ENCODE measurements around the gene BAIAP2L1.

Gene BAIAP2L1

DNA sequence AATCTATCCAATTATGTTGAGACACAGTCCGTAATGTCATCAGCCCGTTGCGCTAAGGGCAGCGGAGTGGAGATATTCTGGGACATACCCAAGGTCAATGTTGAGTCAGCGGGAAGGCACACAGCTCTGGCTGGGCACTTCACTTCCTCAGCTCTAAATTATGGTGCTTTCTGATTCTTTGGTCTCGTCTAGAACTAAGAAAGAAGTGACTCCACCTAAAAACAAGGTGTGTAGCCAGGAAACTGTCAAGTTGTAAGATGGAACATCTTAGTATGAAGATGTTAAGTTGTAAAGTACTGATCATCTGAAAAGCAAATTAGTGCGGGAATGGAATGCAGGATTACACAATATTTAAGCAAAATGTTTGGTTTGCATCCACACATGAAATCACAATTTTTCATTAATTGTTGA is 43.1 kb downstream of the BAIAP2L1 start:
- DNase-seq: no peak

DNA sequence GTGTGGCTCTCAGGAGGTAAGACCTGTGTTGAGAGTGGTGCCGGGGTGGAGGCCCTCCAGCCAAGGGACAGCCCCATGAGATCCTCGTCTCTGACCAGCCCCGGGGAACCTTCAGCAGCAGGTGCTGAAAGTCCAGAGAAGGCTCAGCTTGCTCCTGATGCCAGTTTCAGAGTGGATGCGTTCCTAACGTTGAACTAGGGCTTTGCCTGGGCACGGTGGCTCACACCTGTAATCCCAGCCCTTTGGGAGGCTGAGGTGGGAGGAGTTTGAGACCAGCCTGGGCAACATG is 45.7 kb downstream of the BAIAP2L1 start:
- no peak for DNase-seq

GRCh38 chr7:98354511-98355249 is 46.2 kb downstream of the BAIAP2L1 start:
- DNase-seq: no peak

GRCh38 chr7:98354052-98354451 is 46.8 kb downstream of the BAIAP2L1 start:
- DNase-seq: no peak

DNA sequence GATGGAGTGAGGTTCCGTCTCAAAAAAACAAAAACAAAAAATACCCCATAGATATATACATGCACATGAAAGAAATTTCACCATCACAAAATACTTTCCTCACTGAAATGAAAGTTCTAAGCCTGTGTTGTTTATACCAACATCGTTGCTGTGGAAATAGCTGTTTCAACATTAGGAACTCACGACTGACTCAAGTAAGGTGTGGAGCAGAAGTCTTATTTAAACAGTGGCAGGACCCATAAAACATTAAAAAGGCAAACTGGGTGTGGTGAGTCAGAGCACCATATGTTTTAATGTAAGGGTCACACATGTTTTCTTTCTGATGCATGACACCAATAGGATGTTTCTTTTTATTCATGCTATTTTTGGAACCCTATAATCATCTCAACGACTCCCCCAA is 48.3 kb downstream of the BAIAP2L1 start:
- DNase-seq: no peak

- no peak for DNase-seq
Measured at GRCh38 chr7:98351136-98351535, 49.8 kb downstream of the BAIAP2L1 start.

DNA sequence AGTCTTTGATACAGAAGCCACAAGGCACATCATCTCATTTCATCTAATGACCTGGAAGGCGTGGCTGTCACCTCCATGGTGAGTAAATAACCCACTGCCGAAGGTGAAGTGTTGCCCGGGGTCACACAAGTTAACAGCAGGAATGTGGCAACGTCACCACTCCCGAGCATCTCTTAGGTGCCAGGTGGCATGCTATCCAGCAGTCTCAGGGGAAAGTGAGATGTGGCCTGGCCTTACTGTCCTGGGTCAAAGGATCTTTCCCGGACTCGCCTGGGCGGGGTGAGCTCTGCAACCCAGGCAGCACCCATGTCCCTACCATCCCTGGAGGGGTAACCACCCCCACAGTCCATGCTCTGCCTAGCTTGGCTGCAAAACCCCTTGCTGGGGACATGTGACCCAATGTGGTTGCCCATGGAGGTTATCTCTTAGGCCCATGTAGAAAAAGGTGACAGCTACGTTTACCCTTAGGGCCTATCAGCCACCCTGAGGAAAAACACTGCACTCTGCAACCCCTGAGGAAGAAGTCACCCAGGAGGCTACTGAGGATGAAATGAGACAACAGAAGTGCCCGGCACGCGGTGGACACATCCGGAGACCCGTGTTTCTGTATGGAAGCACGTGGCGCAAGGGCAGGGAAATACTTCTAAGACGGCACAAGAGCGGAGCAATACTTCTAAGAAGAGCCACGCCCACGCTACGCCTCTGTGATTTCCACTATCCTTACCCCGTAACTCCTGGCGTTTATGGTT is 52.0 kb downstream of the BAIAP2L1 start:
- peak; percentile 32 for DNase-seq

DNA sequence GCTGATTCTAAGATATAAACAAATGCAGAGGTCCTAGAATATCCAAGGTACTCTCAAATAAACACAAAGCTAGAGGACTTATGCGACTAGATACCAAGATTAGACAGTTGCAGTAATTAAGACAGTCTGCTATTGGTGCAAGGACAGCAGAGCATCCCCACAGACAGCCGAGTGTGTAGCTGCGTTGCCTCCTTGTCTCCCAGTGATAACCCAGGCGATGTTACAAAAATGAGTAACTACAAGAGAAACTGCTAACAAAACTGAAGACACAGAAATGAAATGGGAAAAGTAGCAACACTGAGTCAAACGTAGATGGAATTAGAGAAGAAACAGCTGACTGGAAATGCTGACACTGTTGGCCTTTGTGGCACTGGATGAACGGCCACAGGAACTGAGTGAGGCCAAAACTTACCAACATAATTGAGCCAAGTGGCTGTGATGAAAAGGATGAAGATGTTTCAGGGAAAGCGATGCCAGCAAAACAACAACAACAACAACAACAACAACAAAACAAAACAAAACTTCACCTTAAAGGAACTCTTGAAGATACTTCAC is 54.3 kb downstream of the BAIAP2L1 start:
- DNase-seq: no peak

DNA sequence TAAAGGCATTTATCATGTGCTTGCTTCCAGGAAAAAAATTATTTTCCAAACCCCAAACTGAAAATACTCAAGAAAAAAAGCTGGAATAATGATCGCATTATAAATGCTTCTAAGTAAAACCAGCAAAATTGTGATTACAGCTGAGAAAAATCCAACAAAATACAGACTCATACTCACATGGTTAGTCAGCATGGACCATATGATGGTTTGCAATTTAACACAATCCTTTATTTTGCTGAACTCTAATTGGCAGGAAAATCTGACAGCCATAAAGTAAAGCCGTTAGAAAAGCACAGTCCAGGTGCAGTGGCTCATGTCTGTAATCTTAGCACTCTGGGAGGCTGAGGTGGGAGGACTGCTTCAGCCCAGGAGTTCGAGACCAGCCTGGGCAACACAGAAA is 59.8 kb downstream of the BAIAP2L1 start:
- DNase-seq: no peak

DNA sequence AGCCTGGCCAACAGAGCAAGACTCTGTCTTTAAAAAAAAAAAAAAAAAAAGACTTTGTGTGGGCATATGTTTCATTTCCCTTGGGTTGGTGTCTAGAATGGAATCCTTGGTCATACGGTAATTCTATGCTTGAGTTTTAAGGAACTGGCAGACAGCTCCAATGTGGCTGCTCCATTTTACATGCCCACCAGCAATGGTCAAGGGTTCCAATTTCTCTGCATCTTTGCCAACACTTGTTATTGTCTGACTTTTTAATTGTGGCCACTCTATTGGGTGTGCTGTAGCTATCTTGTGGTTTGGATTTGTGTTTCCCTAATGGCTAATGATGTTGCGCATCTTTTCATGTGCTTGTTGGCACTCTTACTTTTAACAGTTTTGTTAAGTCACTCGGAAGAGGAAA is 61.8 kb downstream of the BAIAP2L1 start:
- no peak for DNase-seq

GRCh38 chr7:98338441-98338840 is 62.4 kb downstream of the BAIAP2L1 start:
- DNase-seq: no peak

- DNase-seq: no peak
Measured at GRCh38 chr7:98335411-98335977, 65.4 kb downstream of the BAIAP2L1 start.

DNA sequence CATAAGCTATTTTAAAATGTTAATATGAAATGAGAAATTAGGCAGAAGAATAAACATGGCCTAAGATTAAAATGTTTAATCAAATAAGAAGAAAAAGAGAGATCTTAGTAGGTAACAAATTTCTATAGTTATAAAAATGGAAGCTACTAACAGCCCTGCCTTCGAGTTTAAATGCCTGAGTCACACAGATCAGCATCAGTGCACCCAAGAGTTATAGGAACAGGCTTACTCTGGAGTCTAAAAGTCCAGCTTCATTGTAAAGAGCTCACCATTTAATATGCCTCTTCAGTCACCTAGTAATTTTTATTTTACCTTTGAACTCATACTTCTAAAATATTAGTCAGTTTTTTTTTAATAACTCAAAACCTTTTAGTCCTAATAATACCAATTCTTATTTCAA is 66.8 kb downstream of the BAIAP2L1 start:
- no peak for DNase-seq

DNA sequence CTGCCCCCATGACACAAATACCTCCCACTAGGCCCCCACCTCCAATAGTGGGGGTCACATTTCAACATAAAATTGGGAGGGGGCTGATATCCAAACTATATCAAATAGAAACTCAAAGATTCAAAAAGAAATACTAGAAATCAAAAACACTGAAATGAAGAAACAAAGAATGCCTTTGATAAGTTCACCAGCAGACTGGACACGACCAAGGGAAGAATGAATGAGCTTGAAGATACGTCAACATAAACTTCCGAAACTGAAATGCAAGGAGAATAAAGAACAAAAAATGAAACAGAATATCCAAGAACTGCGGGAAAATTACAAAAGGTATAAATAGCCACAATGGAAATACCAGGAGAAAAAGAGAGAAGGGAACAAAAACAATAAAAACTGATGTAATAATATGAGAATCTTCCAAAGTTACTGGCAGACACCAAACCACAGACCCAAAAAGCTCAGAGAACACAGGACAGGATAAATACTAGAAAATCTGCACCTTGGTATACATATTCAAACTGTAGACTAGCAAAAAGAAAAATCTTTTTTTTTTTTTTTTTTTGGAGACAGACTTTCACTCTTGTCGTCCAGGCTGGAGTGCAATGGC is 69.9 kb downstream of the BAIAP2L1 start:
- DNase-seq: no peak

- DNase-seq: no peak
Measured at GRCh38 chr7:98329791-98330373, 71.0 kb downstream of the BAIAP2L1 start.

DNA sequence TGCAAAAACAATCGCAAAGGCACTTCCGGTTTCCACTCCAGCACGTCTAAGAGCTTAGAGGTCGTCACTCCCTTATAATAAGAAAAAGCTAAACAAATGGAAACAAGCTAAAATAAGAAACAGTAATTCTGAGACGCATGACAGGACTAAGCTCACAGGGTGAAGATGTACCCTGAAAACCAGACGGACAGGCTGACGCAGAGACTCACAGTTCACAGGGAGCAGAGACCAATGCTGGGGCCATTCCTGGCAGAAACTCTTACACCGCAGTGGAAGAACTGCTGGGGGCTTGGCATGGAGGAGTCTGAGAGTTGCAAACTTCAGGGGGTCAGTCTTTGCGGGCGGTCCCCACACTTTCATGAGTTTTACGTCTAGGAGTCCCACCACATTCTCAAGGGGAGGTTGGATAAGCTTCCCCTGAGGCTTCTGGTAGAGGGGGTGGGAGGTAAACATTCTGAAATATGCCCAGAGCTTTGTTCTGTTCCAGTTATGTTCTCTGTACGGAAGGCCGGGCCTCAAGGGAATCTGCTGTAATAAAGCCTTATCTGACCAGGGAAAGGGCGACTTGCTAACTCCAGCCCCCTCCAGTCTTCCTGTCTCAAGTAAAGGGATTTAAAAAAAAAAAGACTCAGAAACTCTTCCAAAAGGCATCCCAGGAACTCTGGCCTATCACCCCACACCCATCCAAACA is 71.6 kb downstream of the BAIAP2L1 start:
- DNase-seq: no peak

- DNase-seq: no peak
Measured at GRCh38 chr7:98324782-98325181, 76.1 kb downstream of the BAIAP2L1 start.

GRCh38 chr7:98323597-98324322 is 77.1 kb downstream of the BAIAP2L1 start:
- peak; percentile 45 for DNase-seq

DNA sequence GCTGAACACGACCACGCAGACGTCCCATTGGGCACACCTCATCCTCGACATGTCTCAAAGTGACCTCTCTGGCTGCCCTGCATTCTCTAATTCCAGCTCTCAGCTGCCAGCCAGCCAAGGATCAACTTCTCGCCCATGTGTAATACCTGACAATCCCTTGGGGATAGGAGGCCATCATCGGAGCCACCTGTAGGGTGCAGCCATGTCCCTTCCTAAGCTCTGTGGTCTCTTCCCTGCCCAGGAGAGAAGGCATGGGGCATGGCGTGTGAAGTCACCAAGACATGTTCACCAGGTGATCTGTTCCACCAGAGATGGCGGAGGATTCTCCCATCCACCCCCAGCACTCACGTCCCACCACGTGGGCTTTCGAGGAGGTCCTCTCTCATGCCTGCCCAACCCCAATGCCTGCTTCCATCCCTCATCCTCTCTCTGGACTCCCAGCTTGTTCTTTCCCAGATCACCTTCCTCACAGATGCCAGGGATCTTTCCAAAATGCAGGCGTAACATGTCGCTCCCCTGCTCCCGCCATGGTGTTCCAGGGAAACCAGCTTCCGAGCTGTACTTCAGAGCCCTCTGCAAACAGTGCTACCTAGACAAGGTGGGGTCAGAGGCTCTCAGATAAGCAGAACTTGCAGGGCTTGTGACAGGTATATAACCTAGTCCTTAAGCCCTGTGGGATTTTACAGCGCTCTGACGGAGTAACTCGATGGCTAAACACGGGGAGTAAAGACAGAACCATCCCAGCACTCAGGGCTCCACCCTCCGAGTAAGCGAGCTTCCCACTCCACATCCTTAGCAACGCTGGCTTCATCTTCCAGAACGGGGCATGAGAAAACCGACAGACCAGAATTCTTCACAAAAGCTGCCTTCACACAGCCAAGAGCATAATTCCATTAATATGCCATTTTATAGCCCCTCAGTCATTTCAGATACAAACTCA is 78.3 kb downstream of the BAIAP2L1 start:
- DNase-seq: no peak

DNA sequence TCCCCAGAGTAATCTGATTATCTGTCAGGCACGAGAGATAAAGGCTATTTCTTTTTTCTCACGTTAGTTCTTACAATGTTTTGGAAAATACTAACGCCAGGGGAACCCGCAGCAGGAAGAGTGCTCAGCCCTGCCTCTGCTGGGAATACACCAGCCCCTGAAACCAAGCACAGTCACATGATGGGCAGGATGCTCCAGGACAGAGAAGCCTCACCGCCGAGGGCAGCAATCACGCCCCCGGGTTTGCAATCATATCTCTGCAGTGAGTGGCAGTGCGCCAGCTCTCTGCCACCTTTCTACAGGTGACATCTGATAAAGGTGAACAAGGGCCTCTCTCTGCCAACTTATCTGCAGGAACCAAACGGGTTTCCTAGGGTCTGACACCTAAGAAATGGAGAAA is 79.6 kb downstream of the BAIAP2L1 start:
- no peak for DNase-seq

DNA sequence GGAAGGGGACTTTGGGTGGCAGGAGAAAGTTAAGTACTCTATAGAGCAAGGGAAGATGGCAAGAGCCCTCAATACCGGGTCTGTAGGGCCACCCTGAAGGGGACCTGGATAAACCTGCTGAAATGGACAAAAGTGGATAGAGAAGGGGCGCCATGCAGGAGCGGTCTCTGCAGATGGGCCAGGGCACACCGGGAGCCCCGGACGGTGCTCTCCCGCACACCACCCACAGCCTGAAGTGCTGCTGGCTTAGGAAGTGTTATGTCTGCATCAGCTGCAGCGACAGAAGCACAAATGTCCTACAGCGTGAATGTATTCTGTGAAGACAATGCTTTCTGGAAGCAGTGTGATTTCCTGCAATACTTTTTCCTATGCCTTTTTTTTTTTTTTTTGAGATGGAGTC is 81.7 kb downstream of the BAIAP2L1 start:
- no peak for DNase-seq

Data from NCI-H510A (cell line).